WTC11 (cell line): Measurements from ENCODE around the gene PDPK1. TPM values are rescaled to one million over a fixed set of nuclear protein-coding genes. Genes with fewer than 3 reads are reported as not detected.

Experiments used
- ATAC-seq: fragments of 200-7000 bp; cut with Tn5 transposase; 2 replicates; pipeline ENCODE4 v1.10.0; 2021; ENCODE audit warnings: mild to moderate bottlenecking, moderate library complexity
- CTCF ChIA-PET: fragments of 300-600 bp; sonication (Branson Sonifier 250); formaldehyde crosslinking; loops from one replicate; lab custom pipeline; 2021; ENCODE audit warnings: antibody characterized with exemption; lab: Charles Lee
- POLR2A ChIA-PET: fragments of 350-600 bp; sonication (Branson Sonifier 250); formaldehyde crosslinking; loops from one replicate; lab custom pipeline; 2021; ENCODE audit warnings: antibody characterized with exemption; lab: Charles Lee
- DNase-seq: peaks from one replicate; pipeline ENCODE4 v3.0.0; 2021; ENCODE audit warnings: low spot score
- H3K27ac Mint-ChIP-seq: 2 replicates; pipeline ENCODE4 v1.8.0; 2021; ENCODE audit warnings: mixed read lengths
- H3K27me3 Mint-ChIP-seq: 2 replicates; pipeline ENCODE4 v1.8.0; 2021; ENCODE audit warnings: low read depth, mild to moderate bottlenecking, moderate library complexity, mixed read lengths
- H3K36me3 Mint-ChIP-seq: 2 replicates; pipeline ENCODE4 v1.8.0; 2021; ENCODE audit warnings: mixed read lengths
- H3K4me1 Mint-ChIP-seq: 2 replicates; pipeline ENCODE4 v1.8.0; 2022; ENCODE audit warnings: mixed read lengths
- H3K4me3 Mint-ChIP-seq: 2 replicates; pipeline ENCODE4 v1.8.0; 2021; ENCODE audit warnings: mild to moderate bottlenecking, moderate library complexity, mixed read lengths
- H3K9me3 Mint-ChIP-seq: 2 replicates; pipeline ENCODE4 v1.8.0; 2021; ENCODE audit warnings: mixed read lengths
- AFF4 ChIP-seq: sonication (generic); formaldehyde crosslinking; IDR thresholded peaks from 2 replicates; pipeline ENCODE4 v1.8.1; 2023; ENCODE audit warnings: mild to moderate bottlenecking, missing genetic modification reagents, borderline replicate concordance
- ARID4B ChIP-seq: sonication (generic); formaldehyde crosslinking; IDR thresholded peaks from 2 replicates; pipeline ENCODE4 v1.8.0; 2023; ENCODE audit warnings: missing genetic modification reagents, mild to moderate bottlenecking, borderline replicate concordance
- ATF1 ChIP-seq: sonication (generic); formaldehyde crosslinking; IDR thresholded peaks from 2 replicates; pipeline ENCODE4 v1.8.1; 2023; ENCODE audit warnings: mild to moderate bottlenecking, moderate library complexity, missing genetic modification reagents
- CREB1 ChIP-seq: sonication (generic); formaldehyde crosslinking; IDR thresholded peaks from 2 replicates; pipeline ENCODE4 v1.8.0; 2023; ENCODE audit warnings: mild to moderate bottlenecking, missing genetic modification reagents
- ELF4 ChIP-seq: sonication (generic); formaldehyde crosslinking; IDR thresholded peaks from 2 replicates; pipeline ENCODE4 v1.8.1; 2022; ENCODE audit warnings: low read depth, mild to moderate bottlenecking, moderate library complexity, missing genetic modification reagents
- ESRRA ChIP-seq: sonication (generic); formaldehyde crosslinking; IDR thresholded peaks from 2 replicates; pipeline ENCODE4 v1.8.1; 2022; ENCODE audit warnings: mild to moderate bottlenecking, missing genetic modification reagents, borderline replicate concordance
- GTF2I ChIP-seq: fragments of 250-450 bp; sonication (Bioruptor Pico); conservative IDR thresholded peaks from 2 replicates; pipeline ENCODE4 v1.4.0; 2021; ENCODE audit warnings: mild to moderate bottlenecking
- IRF2 ChIP-seq: sonication (generic); formaldehyde crosslinking; IDR thresholded peaks from 2 replicates; pipeline ENCODE4 v1.8.0; 2022; ENCODE audit warnings: low read depth, missing genetic modification reagents, borderline replicate concordance
- JUN ChIP-seq: sonication (generic); formaldehyde crosslinking; IDR thresholded peaks from 2 replicates; pipeline ENCODE4 v1.8.0; 2023; ENCODE audit warnings: mild to moderate bottlenecking, missing genetic modification reagents
- NFE2L1 ChIP-seq: sonication (generic); formaldehyde crosslinking; IDR thresholded peaks from 2 replicates; pipeline ENCODE4 v1.8.1; 2023; ENCODE audit warnings: missing genetic modification reagents
- RELA ChIP-seq: sonication (generic); formaldehyde crosslinking; IDR thresholded peaks from 2 replicates; pipeline ENCODE4 v1.8.1; 2022; ENCODE audit warnings: missing genetic modification reagents, mild to moderate bottlenecking, borderline replicate concordance
- SOX15 ChIP-seq: fragments of 250-450 bp; sonication (Bioruptor Pico); IDR thresholded peaks from 2 replicates; pipeline ENCODE4 v1.9.0; 2021; ENCODE audit warnings: mild to moderate bottlenecking
- SP1 ChIP-seq: sonication (generic); formaldehyde crosslinking; conservative IDR thresholded peaks from 2 replicates; pipeline ENCODE4 v1.8.1; 2022; ENCODE audit warnings: missing genetic modification reagents
- TP53 ChIP-seq: sonication (generic); formaldehyde crosslinking; IDR thresholded peaks from 2 replicates; pipeline ENCODE4 v1.8.1; 2023; ENCODE audit warnings: mild to moderate bottlenecking, missing genetic modification reagents
- ZNF121 ChIP-seq: sonication (generic); formaldehyde crosslinking; IDR thresholded peaks from 2 replicates; pipeline ENCODE4 v1.8.0; 2023; ENCODE audit warnings: missing genetic modification reagents
- ZNF396 ChIP-seq: fragments of 250-450 bp; sonication (Bioruptor Pico); IDR thresholded peaks from 2 replicates; pipeline ENCODE4 v1.8.0; 2021; ENCODE audit warnings: mild to moderate bottlenecking, moderate library complexity, borderline replicate concordance
- ZNF423 ChIP-seq: fragments of 250-450 bp; sonication (Bioruptor Pico); IDR thresholded peaks from 2 replicates; pipeline ENCODE4 v2.1.2; 2022; ENCODE audit warnings: mild to moderate bottlenecking, moderate library complexity
- ZNF671 ChIP-seq: fragments of 250-450 bp; sonication (Bioruptor Pico); IDR thresholded peaks from 2 replicates; pipeline ENCODE4 v1.8.0; 2021; ENCODE audit warnings: mild to moderate bottlenecking
- total RNA-seq: library from RNA; stranded (reverse); gene quantifications from 3 replicates; pipeline ENCODE4 v1.2.3, GENCODE V29; 2021
- TF ChIP-seq, protein P1 (sequence below): sonication (generic); formaldehyde crosslinking; IDR thresholded peaks from 2 replicates; pipeline ENCODE4 v1.8.0; 2022; ENCODE audit warnings: mild to moderate bottlenecking, missing genetic modification reagents

Gene PDPK1
- total RNA-seq, 1 experiment from 2014 or later: 31.4 TPM

- ChIA-PET CTCF (interaction anchor here (1.5 to 2.9 kb wide), 3 partner anchors 13 to 263 kb away, joined by 4 to 11 read pairs (median 4); partner anchors contain the start of gene ECI1), POLR2A (interaction anchor here (1.7 to 2.0 kb wide), 2 partner anchors 17 to 23 kb away, joined by 6 read pairs; partner anchors contain the start of genes CEMP1 and PDPK1)
- Mint-ChIP-seq H3K4me3 (peak overlapping the region; percentile 80), H3K4me1 (peaks cover 46% of the 10 kb centered on the region), H3K9me3 (no peaks in the 10 kb centered on the region), H3K27me3 (peaks cover 4% of the 10 kb centered on the region), H3K27ac (peak overlapping the region; percentile 59), H3K36me3 (no peaks in the 10 kb centered on the region; the same call in 1 of the 2 replicates)
- no peak for ATAC-seq
- TF ChIP-seq, protein P1, sequence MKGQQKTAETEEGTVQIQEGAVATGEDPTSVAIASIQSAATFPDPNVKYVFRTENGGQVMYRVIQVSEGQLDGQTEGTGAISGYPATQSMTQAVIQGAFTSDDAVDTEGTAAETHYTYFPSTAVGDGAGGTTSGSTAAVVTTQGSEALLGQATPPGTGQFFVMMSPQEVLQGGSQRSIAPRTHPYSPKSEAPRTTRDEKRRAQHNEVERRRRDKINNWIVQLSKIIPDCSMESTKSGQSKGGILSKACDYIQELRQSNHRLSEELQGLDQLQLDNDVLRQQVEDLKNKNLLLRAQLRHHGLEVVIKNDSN: peak; percentile 56; the same call in 1 of the 2 replicates
- TF ChIP-seq ESRRA (CRISPR knock-in tag): no peak
- no peak for DNase-seq
Observed at GRCh38 chr16:2514333-2515179, 23.3 kb upstream of the PDPK1 start.

DNA sequence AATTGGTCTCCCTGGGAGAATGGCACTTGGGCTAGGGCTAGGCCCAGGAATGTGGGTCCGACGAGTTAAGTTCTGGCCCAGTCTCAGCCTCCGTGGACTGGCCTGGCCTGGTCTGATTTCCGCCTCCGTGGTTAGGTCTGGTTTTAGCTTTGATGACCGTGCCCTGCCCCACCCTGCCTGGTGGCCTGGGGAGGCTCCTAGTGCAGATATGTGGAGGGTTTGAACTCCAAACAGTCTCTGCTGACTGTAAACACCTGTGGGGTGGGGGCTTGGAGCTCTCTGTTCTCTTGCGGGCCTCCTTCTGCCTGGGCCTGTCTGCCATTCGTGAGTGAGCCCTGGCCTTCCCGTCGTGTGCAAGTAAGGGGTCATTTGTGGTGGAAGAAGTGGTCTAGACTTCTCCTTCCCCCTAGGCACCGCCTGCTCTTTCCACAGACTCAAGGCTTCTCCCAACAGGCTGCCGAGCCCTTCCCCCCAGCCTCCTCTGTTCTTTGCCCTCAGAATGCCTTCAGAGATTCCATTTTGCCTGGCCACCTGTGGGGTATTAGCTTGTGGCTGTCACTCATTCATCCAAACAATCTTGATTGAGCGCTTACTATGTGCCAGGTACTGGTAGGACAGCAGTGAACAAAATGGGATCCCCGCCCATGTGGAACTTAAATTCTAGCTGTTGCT is 22.5 kb upstream of the PDPK1 start:
- Mint-ChIP-seq H3K27me3 (peaks cover 4% of the 10 kb centered on the region), H3K4me1 (peaks cover 48% of the 10 kb centered on the region), H3K36me3 (no peaks in the 10 kb centered on the region; the same call in 1 of the 2 replicates), H3K4me3 (peak overlapping the region; percentile 80), H3K9me3 (no peaks in the 10 kb centered on the region), H3K27ac (peak overlapping the region; percentile 59)
- CTCF ChIA-PET: interaction anchor here (0.6 to 2.9 kb wide), 6 partner anchors 10 to 1769 kb away, joined by 3 to 11 read pairs (median 4); partner anchors contain the start of gene ECI1
- TF ChIP-seq TP53 (CRISPR knock-in tag): no peak
- TF ChIP-seq CREB1: no peak
- TF ChIP-seq ESRRA (CRISPR knock-in tag): no peak
- TF ChIP-seq ZNF396 (CRISPR knock-in tag): no peak
- no peak for TF ChIP-seq ARID4B
- no peak for TF ChIP-seq ZNF121 (CRISPR knock-in tag)
- TF ChIP-seq SOX15 (CRISPR knock-in tag): no peak
- no peak for TF ChIP-seq NFE2L1 (CRISPR knock-in tag)
- no peak for DNase-seq
- POLR2A ChIA-PET: interaction anchor here (2.0 kb wide), 1 partner anchor 17 kb away, joined by 6 read pairs; the partner anchor contains the start of gene CEMP1
- no peak for ATAC-seq

DNA sequence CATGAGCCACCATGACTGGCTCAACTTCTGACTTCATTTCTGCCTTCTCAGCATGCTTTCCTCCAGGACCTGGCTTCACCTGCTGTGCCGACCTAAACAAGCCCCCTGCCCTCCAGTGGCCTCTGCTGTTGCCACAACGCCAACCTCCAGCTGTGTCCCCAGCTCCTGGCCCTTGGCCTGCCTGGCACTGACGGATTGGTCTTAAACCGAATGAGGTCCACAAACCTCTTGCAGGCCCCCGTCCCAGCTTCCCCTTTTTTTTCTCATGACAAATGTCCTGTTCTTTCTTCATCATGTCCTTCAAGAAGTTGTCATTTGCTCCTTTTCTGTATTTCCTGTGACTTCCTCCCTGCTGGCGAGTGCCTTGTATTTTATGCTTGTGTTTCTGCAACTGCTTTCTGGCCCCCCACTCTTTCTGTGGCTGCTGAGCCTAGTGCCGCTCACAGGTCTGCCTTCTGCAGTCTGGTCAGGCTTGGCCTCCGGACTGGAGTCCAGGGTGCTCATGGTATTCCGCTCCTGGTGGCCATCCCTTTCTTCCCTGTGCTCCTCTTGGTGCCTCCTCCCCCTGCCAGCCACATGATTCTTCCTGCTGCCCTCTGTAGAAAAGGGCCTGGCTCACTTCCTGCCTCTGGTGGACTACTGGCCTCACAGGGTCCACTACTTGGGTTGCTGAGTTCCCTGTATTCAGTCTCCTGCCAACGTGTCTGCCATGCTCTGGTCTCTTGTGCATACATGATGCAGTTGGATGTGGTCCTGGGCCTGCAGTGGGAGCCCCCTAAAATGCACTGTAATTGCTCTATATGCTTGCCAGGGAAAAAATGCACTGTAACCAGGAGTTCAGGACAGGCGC is 21.2 kb upstream of the PDPK1 start:
- Mint-ChIP-seq H3K4me1 (peaks cover 41% of the 10 kb centered on the region), H3K36me3 (no peaks in the 10 kb centered on the region; the same call in 1 of the 2 replicates), H3K4me3 (peak overlapping the region; percentile 80), H3K27me3 (peaks cover 4% of the 10 kb centered on the region), H3K27ac (peak overlapping the region; percentile 79; the same call in 1 of the 2 replicates), H3K9me3 (no peaks in the 10 kb centered on the region)
- ChIA-PET POLR2A (interaction anchor here (2.0 kb wide), 1 partner anchor 15 kb away, joined by 6 read pairs; the partner anchor contains the start of gene CEMP1), CTCF (interaction anchor here (2.9 kb wide), 1 partner anchor 15 kb away, joined by 11 read pairs; no protein-coding TSS in a partner anchor)
- no peak for DNase-seq
- no peak for ATAC-seq
- TF ChIP-seq CREB1 (no peak), ATF1 (CRISPR knock-in tag) (no peak), SOX15 (CRISPR knock-in tag) (no peak), GTF2I (no peak), IRF2 (CRISPR knock-in tag) (no peak), RELA (CRISPR knock-in tag) (no peak), AFF4 (no peak), SP1 (CRISPR knock-in tag) (no peak), ZNF671 (CRISPR knock-in tag) (no peak), ELF4 (no peak), ZNF121 (CRISPR knock-in tag) (no peak), JUN (CRISPR knock-in tag) (no peak), ZNF423 (CRISPR knock-in tag) (no peak)
